ENCODE measurements around the gene REEP3.

GRCh38 chr10:63530409-63530808 lies 9.2 kb downstream of the REEP3 start:
- TF ChIP-seq CTCF (IDR thresholded peaks at IDR 0.05; ENCODE audit: low read length) (no peak), EZH2phosphoT487 (IDR thresholded peaks at IDR 0.05; ENCODE audit: low read length) (no peak)

All from MM.1S (cell line).